ENCODE results near the gene C10orf67.
A peak's percentile ranks its signal among the peaks of the same experiment; 100 is the strongest.
"Not testable (repeated sequence)": the region's sequence is repeated elsewhere in the genome, so short reads cannot be mapped to it uniquely, and the experiment has no call there.

C10orf67 gene

DNA sequence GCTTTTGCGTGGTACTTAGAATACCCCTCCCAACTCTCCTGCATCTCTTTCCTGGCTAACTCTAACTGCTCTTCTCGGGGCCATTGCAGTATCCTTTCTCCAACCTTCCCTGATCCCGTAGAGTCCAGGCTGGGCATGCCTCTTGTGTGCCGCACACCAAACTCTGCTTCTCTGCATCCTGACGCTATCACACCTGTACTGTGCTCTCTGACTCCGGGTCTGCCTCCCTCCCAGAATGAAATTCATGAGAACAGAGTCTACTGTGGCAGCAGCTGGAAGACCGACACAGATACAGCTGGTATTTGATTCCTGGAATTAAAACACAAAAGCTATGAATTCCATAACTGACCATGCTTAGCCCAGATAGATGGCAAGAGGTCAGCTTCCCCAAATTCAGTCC lies 60.9 kb downstream of the C10orf67 start:
- no peak overlapping the region for H3K9ac ChIP-seq (ENCODE audit: low read length in 5 of 5)
- no peak overlapping the region for H3K4me3 ChIP-seq (ENCODE audit: low read depth in 1 of 5, low read length in 5 of 5)
- peaks cover 0 to 2% (median 0%) of the 10 kb centered on the region in 5 donors for H3K9me3 ChIP-seq (ENCODE audit: control insufficient read depth in 5 of 5, low read length in 5 of 5)

DNA sequence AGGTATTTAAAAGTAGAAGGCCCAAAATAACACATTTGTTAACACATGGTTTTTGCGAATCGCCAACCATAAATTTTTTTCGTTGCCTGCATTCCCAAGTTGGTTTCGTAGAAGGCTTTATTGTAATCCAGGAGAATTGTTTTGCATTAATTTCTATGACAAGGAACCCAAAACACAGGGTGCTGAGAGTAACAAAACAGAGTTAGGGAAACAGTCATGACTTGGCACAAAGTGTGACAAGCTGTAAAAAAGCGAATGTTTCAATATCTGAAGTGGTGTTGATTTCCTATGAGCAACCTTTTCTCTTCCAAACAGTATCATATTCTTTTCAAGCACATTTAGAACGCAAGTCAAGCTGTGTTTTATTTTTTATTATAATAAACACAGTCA lies 63.6 kb downstream of the C10orf67 start:
- H3K9me3 ChIP-seq (ENCODE audit: control insufficient read depth in 5 of 5, low read length in 5 of 5): no peaks in the 10 kb centered on the region
- no peak overlapping the region for H3K9ac ChIP-seq (ENCODE audit: low read length in 5 of 5)

More for the DNA sequence above, 60.9 kb downstream of the C10orf67 start:
- Histone ChIP-seq H3K27ac (ENCODE audit: low read depth, low read length) (no peak overlapping the region), H3K4me1 (ENCODE audit: control insufficient read depth in 5 of 5, insufficient read depth in 5 of 5, low read length in 5 of 5) (no peaks in the 10 kb centered on the region), H3K27me3 (ENCODE audit: control insufficient read depth in 5 of 5, insufficient read depth in 4 of 5, low read length in 5 of 5) (peaks cover 0 to 5% (median 3%) of the 10 kb centered on the region in 5 donors), H3K36me3 (ENCODE audit: control insufficient read depth in 5 of 5, insufficient read depth in 5 of 5, low read length in 5 of 5) (no peaks in the 10 kb centered on the region)

DNA sequence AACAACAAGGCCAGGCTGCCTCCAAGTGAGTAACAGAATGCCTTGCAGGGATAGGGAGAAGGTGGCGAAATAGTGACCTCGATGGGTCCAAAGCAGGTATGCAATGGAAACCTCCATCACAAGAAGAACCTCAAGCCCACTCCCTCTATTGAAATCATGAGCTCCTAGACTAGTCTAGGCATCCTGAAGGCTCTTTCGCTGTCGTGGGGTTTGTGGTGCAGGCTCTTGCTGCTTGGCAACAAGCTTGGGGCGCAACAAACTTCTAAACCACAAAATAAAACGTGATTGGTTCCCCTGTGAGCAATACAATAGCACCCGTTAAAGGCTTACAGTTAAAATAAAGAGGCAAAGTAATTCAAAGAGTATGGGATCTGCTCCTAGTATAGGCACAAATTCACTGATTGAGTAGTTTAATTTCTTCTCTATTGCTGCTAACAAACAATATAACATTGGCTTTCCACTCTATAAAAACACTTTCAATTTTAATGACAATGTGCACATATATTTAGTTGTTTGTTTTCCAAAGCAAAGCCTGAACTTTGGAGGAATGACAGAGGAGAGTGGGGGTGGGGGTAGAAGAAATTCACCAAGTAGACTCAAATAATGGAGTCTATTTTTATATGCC lies 64.1 kb downstream of the C10orf67 start:
- no peaks in the 10 kb centered on the region for H3K4me1 ChIP-seq (ENCODE audit: control insufficient read depth in 5 of 5, insufficient read depth in 5 of 5, low read length in 5 of 5)
- H3K9ac ChIP-seq (ENCODE audit: low read length in 5 of 5): no peak overlapping the region
- no peak overlapping the region for H3K27ac ChIP-seq (ENCODE audit: low read depth, low read length)
- no peaks in the 10 kb centered on the region for H3K36me3 ChIP-seq (ENCODE audit: control insufficient read depth in 5 of 5, insufficient read depth in 5 of 5, low read length in 5 of 5)
- no peaks in the 10 kb centered on the region for H3K9me3 ChIP-seq (ENCODE audit: control insufficient read depth in 5 of 5, low read length in 5 of 5)
- no peak overlapping the region for H3K4me3 ChIP-seq (ENCODE audit: low read depth in 1 of 5, low read length in 5 of 5)
- peaks cover 0 to 7% (median 5%) of the 10 kb centered on the region in 5 donors for H3K27me3 ChIP-seq (ENCODE audit: control insufficient read depth in 5 of 5, insufficient read depth in 4 of 5, low read length in 5 of 5)

More for the DNA sequence above, 63.6 kb downstream of the C10orf67 start:
- H3K27me3 ChIP-seq (ENCODE audit: control insufficient read depth in 5 of 5, insufficient read depth in 4 of 5, low read length in 5 of 5): peaks cover 0 to 7% (median 5%) of the 10 kb centered on the region in 5 donors
- no peaks in the 10 kb centered on the region for H3K4me1 ChIP-seq (ENCODE audit: control insufficient read depth in 5 of 5, insufficient read depth in 5 of 5, low read length in 5 of 5)
- no peaks in the 10 kb centered on the region for H3K36me3 ChIP-seq (ENCODE audit: control insufficient read depth in 5 of 5, insufficient read depth in 5 of 5, low read length in 5 of 5)
- no peak overlapping the region for H3K4me3 ChIP-seq (ENCODE audit: low read depth in 1 of 5, low read length in 5 of 5)
- H3K27ac ChIP-seq (ENCODE audit: low read depth, low read length): no peak overlapping the region

DNA sequence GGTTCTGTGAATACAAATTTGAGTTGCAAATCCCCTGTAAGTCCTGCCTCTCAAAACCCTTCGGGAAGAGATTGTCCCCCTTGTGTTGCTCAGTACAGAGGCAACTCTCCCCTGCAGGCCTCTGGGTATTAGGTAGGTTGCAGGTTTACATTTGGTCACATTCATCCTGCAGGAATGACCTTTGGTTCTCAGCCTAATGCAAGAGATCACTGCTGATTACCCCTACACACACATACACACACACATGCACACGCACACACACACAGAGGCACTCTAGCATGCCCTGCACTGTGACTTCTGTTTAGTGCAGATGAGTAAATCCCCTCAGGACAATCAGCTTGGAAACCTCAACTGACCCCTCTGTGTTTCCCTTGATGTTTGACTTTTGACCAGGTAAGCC lies 69.2 kb downstream of the C10orf67 start:
- Histone ChIP-seq H3K27me3 (ENCODE audit: control insufficient read depth in 5 of 5, insufficient read depth in 4 of 5, low read length in 5 of 5) (peaks cover 0 to 7% (median 0%) of the 10 kb centered on the region in 5 donors), H3K9me3 (ENCODE audit: control insufficient read depth in 5 of 5, low read length in 5 of 5) (peaks cover 10 to 32% (median 18%) of the 10 kb centered on the region in 5 donors), H3K27ac (ENCODE audit: low read depth, low read length) (no peak overlapping the region), H3K4me1 (ENCODE audit: control insufficient read depth in 5 of 5, insufficient read depth in 5 of 5, low read length in 5 of 5) (no peaks in the 10 kb centered on the region), H3K36me3 (ENCODE audit: control insufficient read depth in 5 of 5, insufficient read depth in 5 of 5, low read length in 5 of 5) (no peaks in the 10 kb centered on the region), H3K9ac (ENCODE audit: low read length in 5 of 5) (no peak overlapping the region), H3K4me3 (ENCODE audit: low read depth in 1 of 5, low read length in 5 of 5) (no peak overlapping the region)

DNA sequence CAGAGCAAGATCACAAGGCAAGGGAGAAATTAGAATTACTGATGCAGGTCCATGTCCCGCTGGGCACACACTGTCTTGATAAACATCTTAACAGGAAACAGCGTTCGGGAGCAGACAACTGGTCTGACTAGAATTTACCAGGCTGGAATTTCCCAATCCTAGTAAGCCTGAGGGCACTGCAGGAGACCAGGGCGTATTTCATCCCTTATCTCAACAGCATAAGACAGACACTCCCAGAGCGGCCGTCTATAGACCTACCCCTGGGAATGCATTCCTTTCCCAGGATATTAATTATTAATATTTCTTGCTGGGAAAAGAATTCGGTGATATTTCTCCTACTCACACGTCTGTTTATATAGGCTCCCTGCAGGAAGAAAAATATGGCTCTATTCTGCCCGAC lies 70.4 kb downstream of the C10orf67 start:
- not testable (repeated sequence) for H3K36me3 ChIP-seq (ENCODE audit: control insufficient read depth in 5 of 5, insufficient read depth in 5 of 5, low read length in 5 of 5); H3K27ac ChIP-seq (ENCODE audit: low read depth, low read length); H3K9ac ChIP-seq (ENCODE audit: low read length in 5 of 5); H3K4me3 ChIP-seq (ENCODE audit: low read depth in 1 of 5, low read length in 5 of 5); H3K4me1 ChIP-seq (ENCODE audit: control insufficient read depth in 5 of 5, insufficient read depth in 5 of 5, low read length in 5 of 5); H3K27me3 ChIP-seq (ENCODE audit: control insufficient read depth in 5 of 5, insufficient read depth in 4 of 5, low read length in 5 of 5)
- H3K9me3 ChIP-seq (ENCODE audit: control insufficient read depth in 5 of 5, low read length in 5 of 5): peaks cover 10 to 37% (median 24%) of the 10 kb centered on the region in 5 donors

DNA sequence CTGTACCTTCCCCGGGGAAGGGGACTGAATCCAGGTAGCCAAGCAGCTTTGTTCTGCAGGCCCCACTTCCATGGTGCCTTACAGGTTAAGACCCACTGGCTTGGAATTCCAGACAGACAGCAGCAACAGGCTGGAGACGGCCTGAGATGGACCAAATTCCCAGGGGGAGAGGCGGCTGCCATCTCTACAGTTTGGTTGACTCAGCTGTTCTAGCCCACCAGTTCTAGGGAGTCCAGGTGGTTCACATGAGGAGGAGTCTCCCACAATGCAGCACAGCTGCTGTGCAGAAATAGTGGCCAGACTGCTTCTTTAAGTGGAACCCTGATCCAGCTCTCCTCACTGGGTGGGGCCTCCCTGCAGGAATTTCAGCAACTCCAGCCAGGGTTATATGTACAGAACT lies 74.1 kb downstream of the C10orf67 start:
- peaks cover 10 to 37% (median 24%) of the 10 kb centered on the region in 5 donors for H3K9me3 ChIP-seq (ENCODE audit: control insufficient read depth in 5 of 5, low read length in 5 of 5)
- H3K4me1 ChIP-seq (ENCODE audit: control insufficient read depth in 5 of 5, insufficient read depth in 5 of 5, low read length in 5 of 5): peaks cover 0 to 3% (median 0%) of the 10 kb centered on the region in 5 donors
- H3K9ac ChIP-seq (ENCODE audit: low read length in 5 of 5): no peak overlapping the region
- no peak overlapping the region for H3K27ac ChIP-seq (ENCODE audit: low read depth, low read length)
- peak overlapping the region in 1 of 5 donors; percentile 24 for H3K4me3 ChIP-seq (ENCODE audit: low read depth in 1 of 5, low read length in 5 of 5)
- H3K27me3 ChIP-seq (ENCODE audit: control insufficient read depth in 5 of 5, insufficient read depth in 4 of 5, low read length in 5 of 5): no peaks in the 10 kb centered on the region
- H3K36me3 ChIP-seq (ENCODE audit: control insufficient read depth in 5 of 5, insufficient read depth in 5 of 5, low read length in 5 of 5): no peaks in the 10 kb centered on the region

DNA sequence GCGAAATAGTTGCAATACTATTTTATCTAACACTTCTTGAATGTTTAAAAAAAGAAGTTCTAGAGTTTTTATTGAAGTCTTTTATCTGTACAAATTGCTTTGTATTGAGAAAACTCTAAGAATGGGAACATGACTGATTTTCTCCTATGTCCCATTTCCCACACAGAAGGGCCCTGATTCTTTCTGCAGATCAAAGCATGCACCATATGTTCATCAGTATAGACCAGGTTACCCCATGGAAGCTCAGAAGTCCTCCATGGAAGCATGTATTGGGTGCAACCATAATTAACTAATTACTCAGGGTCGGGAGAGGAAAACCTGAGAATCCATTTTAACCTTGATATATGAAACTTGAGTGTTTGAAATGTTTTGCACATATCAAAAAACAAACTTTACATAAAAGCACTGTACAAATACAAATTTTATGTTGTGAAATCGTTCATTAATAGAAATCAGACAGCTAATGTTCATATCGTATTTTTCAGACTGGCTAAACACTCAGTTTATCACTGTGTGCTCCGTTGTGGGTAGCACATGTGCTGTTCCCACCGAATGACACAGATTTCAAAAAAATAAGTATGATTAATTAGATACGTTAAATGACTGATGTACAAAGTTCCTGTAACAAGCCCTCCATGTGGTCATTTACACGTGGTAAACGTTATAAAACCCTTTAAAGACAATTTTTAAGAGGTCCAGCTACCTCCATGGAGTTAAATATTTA lies 81.0 kb downstream of the C10orf67 start:
- Histone ChIP-seq H3K27me3 (ENCODE audit: control insufficient read depth in 5 of 5, insufficient read depth in 4 of 5, low read length in 5 of 5) (peaks cover 0 to 9% (median 0%) of the 10 kb centered on the region in 5 donors), H3K36me3 (ENCODE audit: control insufficient read depth in 5 of 5, insufficient read depth in 5 of 5, low read length in 5 of 5) (no peaks in the 10 kb centered on the region), H3K4me3 (ENCODE audit: low read depth in 1 of 5, low read length in 5 of 5) (no peak overlapping the region), H3K4me1 (ENCODE audit: control insufficient read depth in 5 of 5, insufficient read depth in 5 of 5, low read length in 5 of 5) (no peaks in the 10 kb centered on the region), H3K27ac (ENCODE audit: low read depth, low read length) (no peak overlapping the region), H3K9me3 (ENCODE audit: control insufficient read depth in 5 of 5, low read length in 5 of 5) (no peaks in the 10 kb centered on the region), H3K9ac (ENCODE audit: low read length in 5 of 5) (no peak overlapping the region)

DNA sequence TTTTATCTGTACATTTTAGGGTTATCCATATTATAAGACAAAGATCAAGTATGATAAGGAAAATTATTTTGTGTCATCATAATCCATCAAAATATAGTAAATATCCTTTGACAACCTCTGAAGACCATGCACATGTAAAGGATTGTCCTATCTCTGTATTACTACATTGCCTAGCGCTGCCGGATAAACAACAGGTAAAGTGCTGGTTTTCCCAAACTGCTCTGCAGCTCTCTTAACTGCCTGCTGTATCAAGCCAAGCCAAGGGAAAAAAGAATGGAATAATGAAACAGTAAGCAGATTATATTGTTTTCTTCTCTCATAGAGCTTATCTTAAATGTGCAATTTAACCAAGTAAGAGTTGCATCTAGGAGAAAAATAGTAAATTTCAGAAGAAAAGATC lies 81.7 kb downstream of the C10orf67 start:
- Histone ChIP-seq H3K9ac (ENCODE audit: low read length in 5 of 5) (no peak overlapping the region), H3K36me3 (ENCODE audit: control insufficient read depth in 5 of 5, insufficient read depth in 5 of 5, low read length in 5 of 5) (no peaks in the 10 kb centered on the region), H3K4me3 (ENCODE audit: low read depth in 1 of 5, low read length in 5 of 5) (no peak overlapping the region), H3K4me1 (ENCODE audit: control insufficient read depth in 5 of 5, insufficient read depth in 5 of 5, low read length in 5 of 5) (no peaks in the 10 kb centered on the region), H3K9me3 (ENCODE audit: control insufficient read depth in 5 of 5, low read length in 5 of 5) (no peaks in the 10 kb centered on the region), H3K27me3 (ENCODE audit: control insufficient read depth in 5 of 5, insufficient read depth in 4 of 5, low read length in 5 of 5) (peaks cover 0 to 11% (median 0%) of the 10 kb centered on the region in 5 donors), H3K27ac (ENCODE audit: low read depth, low read length) (no peak overlapping the region)

DNA sequence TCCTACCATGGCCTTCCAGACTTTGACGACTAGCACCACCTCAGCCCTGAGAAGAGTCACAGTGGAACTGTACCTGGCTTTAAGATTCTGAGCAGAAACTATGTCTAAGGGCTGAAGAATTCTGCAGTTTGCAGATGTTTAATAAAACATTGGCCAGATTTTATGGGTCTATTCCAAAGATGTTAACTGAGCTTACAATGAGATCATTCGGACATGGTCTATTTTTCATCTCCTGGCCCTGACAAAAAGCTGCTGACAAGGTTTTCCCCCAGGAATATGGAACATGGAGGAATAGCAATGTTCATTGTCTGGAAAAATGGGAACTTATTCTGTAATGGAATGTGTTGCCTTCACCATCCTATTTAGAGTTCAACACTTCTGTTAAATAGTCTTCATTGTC lies 86.1 kb downstream of the C10orf67 start:
- H3K27ac ChIP-seq (ENCODE audit: low read depth, low read length): no peak overlapping the region
- no peak overlapping the region for H3K9ac ChIP-seq (ENCODE audit: low read length in 5 of 5)
- H3K4me3 ChIP-seq (ENCODE audit: low read depth in 1 of 5, low read length in 5 of 5): no peak overlapping the region

DNA sequence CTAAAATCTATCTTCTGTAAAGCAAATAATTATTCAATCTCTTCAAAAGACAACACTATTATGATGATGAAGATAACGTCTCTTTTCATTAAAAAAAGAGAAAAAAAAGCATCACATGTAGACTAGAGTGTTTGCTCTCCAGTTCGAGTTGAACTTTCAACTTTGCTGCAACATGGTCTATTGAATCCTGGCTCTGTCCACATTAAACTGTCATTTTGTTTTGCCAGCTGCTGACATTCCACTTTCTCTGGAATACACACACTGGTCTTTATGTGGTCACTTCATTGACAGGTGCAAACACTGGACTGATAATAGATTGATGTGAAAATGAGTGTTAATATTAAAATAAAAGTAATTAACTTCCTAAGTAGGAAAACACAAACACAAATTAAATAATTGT lies 90.8 kb downstream of the C10orf67 start:
- no peaks in the 10 kb centered on the region for H3K9me3 ChIP-seq (ENCODE audit: control insufficient read depth in 5 of 5, low read length in 5 of 5)
- H3K9ac ChIP-seq (ENCODE audit: low read length in 5 of 5): no peak overlapping the region
- H3K27ac ChIP-seq (ENCODE audit: low read depth, low read length): no peak overlapping the region
- H3K27me3 ChIP-seq (ENCODE audit: control insufficient read depth in 5 of 5, insufficient read depth in 4 of 5, low read length in 5 of 5): peaks cover 0 to 5% (median 0%) of the 10 kb centered on the region in 5 donors
- H3K36me3 ChIP-seq (ENCODE audit: control insufficient read depth in 5 of 5, insufficient read depth in 5 of 5, low read length in 5 of 5): no peaks in the 10 kb centered on the region
- H3K4me3 ChIP-seq (ENCODE audit: low read depth in 1 of 5, low read length in 5 of 5): no peak overlapping the region
- H3K4me1 ChIP-seq (ENCODE audit: control insufficient read depth in 5 of 5, insufficient read depth in 5 of 5, low read length in 5 of 5): no peaks in the 10 kb centered on the region

More for the DNA sequence above, 86.1 kb downstream of the C10orf67 start:
- Histone ChIP-seq H3K36me3 (ENCODE audit: control insufficient read depth in 5 of 5, insufficient read depth in 5 of 5, low read length in 5 of 5) (no peaks in the 10 kb centered on the region), H3K27me3 (ENCODE audit: control insufficient read depth in 5 of 5, insufficient read depth in 4 of 5, low read length in 5 of 5) (peaks cover 0 to 11% (median 0%) of the 10 kb centered on the region in 5 donors), H3K9me3 (ENCODE audit: control insufficient read depth in 5 of 5, low read length in 5 of 5) (no peaks in the 10 kb centered on the region), H3K4me1 (ENCODE audit: control insufficient read depth in 5 of 5, insufficient read depth in 5 of 5, low read length in 5 of 5) (no peaks in the 10 kb centered on the region)

Measured in subcutaneous abdominal adipose tissue (tissue), 5 donors.